ENCODE data around the gene GASK1A. TPM values are rescaled to one million over a fixed set of nuclear protein-coding genes. Genes with fewer than 3 reads are reported as not detected.

Gene GASK1A
- total RNA-seq, 1 experiment from 2014 or later: 5.4 TPM

DNA sequence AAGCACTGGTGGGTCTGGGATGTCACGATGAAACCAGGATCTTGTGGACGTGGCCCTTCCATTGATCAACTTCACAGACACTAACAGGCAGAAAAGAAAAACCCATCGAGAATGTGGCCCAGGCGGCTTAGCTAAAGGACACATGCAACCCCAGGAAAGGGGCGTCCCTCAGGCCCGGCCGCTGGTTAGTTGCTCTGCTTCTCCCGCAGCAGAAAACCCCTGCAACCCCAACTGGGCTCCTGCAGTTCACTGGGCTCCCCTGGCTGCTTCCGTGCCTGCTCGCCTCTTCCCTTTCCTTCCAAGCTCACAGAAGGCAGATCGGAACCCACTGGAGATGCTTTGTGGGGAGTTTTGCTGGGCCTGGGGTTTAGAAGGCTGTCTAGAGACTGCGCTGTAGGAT, 1.1 kb downstream of the GASK1A start:
- H3K4ac ChIP-seq (ENCODE audit: low read depth, low read length): no peak overlapping the region
- H2AK5ac ChIP-seq (ENCODE audit: insufficient read length, low read length): no peak overlapping the region
- Mint-ChIP-seq H3K36me3 (ENCODE audit: insufficient read depth in 1 of 3, low read depth in 3 of 3) (peaks cover 8 to 14% (median 9%) of the 10 kb centered on the region in 3 experiments), H3K9me3 (peaks cover 13 to 17% of the 10 kb centered on the region in 2 experiments), H3K27me3 (ENCODE audit: low read depth) (peaks cover 57% of the 10 kb centered on the region), H3K27ac (peak overlapping the region in 1 of 3 experiments; percentile 54; a peak in 1 of 7 replicates), H3K4me1 (peaks cover 43 to 51% of the 10 kb centered on the region in 2 experiments), H3K4me3 (peak overlapping the region; percentile 83 to 85)
- H3K14ac ChIP-seq (ENCODE audit: insufficient read depth, low read length): no peak overlapping the region
- H2BK5ac ChIP-seq (ENCODE audit: insufficient read length, low read length): no peak overlapping the region
- no peak for DNase-seq
- H3K23me2 ChIP-seq (ENCODE audit: insufficient read length, low read depth, low read length, poor library complexity, severe bottlenecking): peaks cover 9% of the 10 kb centered on the region
- H2BK15ac ChIP-seq (ENCODE audit: low read depth, low read length): no peak overlapping the region
- H3K79me1 ChIP-seq (ENCODE audit: insufficient read depth, low read depth, low read length, poor library complexity, severe bottlenecking): no peaks in the 10 kb centered on the region
- WGBS (ENCODE audit: extremely low coverage, insufficient read length, low lambda C conversion rate): no CpG with 5 or more reads among the region's 12 CpGs
- no peak overlapping the region for H3T11ph ChIP-seq (ENCODE audit: low read length)
- H3K9ac ChIP-seq (ENCODE audit: extremely low read depth, insufficient read length, low read length): no peak overlapping the region
- no peak overlapping the region for H3K27ac ChIP-seq (ENCODE audit: insufficient read length, low read depth, low read length)
- H4K8ac ChIP-seq (replicated peaks; ENCODE audit: insufficient read length, low read depth, low read length): no peak overlapping the region
- H3K18ac ChIP-seq (ENCODE audit: insufficient read length, low read depth, low read length): no peak overlapping the region
- no peak overlapping the region for H2BK120ac ChIP-seq (ENCODE audit: low read depth, low read length, poor library complexity, severe bottlenecking)
- TF ChIP-seq, protein P1, sequence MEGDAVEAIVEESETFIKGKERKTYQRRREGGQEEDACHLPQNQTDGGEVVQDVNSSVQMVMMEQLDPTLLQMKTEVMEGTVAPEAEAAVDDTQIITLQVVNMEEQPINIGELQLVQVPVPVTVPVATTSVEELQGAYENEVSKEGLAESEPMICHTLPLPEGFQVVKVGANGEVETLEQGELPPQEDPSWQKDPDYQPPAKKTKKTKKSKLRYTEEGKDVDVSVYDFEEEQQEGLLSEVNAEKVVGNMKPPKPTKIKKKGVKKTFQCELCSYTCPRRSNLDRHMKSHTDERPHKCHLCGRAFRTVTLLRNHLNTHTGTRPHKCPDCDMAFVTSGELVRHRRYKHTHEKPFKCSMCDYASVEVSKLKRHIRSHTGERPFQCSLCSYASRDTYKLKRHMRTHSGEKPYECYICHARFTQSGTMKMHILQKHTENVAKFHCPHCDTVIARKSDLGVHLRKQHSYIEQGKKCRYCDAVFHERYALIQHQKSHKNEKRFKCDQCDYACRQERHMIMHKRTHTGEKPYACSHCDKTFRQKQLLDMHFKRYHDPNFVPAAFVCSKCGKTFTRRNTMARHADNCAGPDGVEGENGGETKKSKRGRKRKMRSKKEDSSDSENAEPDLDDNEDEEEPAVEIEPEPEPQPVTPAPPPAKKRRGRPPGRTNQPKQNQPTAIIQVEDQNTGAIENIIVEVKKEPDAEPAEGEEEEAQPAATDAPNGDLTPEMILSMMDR (conservative IDR thresholded peaks at IDR 0.05): no peak
- H2BK20ac ChIP-seq (ENCODE audit: low read depth, low read length, poor library complexity, severe bottlenecking): no peak overlapping the region
- H3K27me3 ChIP-seq (ENCODE audit: insufficient read depth, low read length): no peaks in the 10 kb centered on the region; the same call in 1 of the 2 replicates
- no peak overlapping the region for H2BK12ac ChIP-seq (ENCODE audit: insufficient read length, low read depth, low read length)
- H2AFZ ChIP-seq (ENCODE audit: low read length): no peak overlapping the region
- peak overlapping the region; percentile 60 for H3K4me2 ChIP-seq (ENCODE audit: insufficient read depth, insufficient read length, low read length)
- H3K56ac ChIP-seq (ENCODE audit: insufficient read length, low read depth, low read length): no peak overlapping the region
- peaks cover 5% of the 10 kb centered on the region; the same call in 1 of the 2 replicates for H3K4me1 ChIP-seq (ENCODE audit: insufficient read depth, low read length)
- H4K20me1 ChIP-seq (ENCODE audit: control insufficient read depth, insufficient read depth, insufficient read length): no peaks in the 10 kb centered on the region
- H4K5ac ChIP-seq (ENCODE audit: insufficient read length, low read depth, low read length): no peak overlapping the region
- no peak overlapping the region for H4K91ac ChIP-seq (ENCODE audit: insufficient read length, low read depth, low read length)
- no peaks in the 10 kb centered on the region for H3K79me2 ChIP-seq (ENCODE audit: insufficient read depth, low read length)
- H3K23ac ChIP-seq (ENCODE audit: insufficient read length, low read depth, low read length): no peak overlapping the region
- peaks cover 6% of the 10 kb centered on the region for H3K9me3 ChIP-seq (ENCODE audit: control insufficient read depth, low read depth, low read length)

All from H9 (cell line).